HEK293 (cell line): ENCODE data around the gene TMEM198.
A peak's percentile ranks its signal among the peaks of the same experiment; 100 is the strongest.

Source experiments
- GFI1B ChIP-seq: fragments of 450-650 bp; formaldehyde crosslinking; IDR thresholded peaks from 2 replicates; pipeline ENCODE4 v1.5.1; 2016; ENCODE audit warnings: missing biosample characterization, missing genetic modification characterization
- GLIS2 ChIP-seq: fragments of 450-650 bp; formaldehyde crosslinking; IDR thresholded peaks from 2 replicates; pipeline ENCODE4 v1.5.1; 2016; ENCODE audit warnings: missing biosample characterization, missing genetic modification characterization
- MEIS1 ChIP-seq: sonication (generic); formaldehyde crosslinking; IDR thresholded peaks from 2 replicates; pipeline ENCODE4 v1.8.1; 2022; ENCODE audit warnings: missing genetic modification reagents, mild to moderate bottlenecking, borderline replicate concordance
- PRDM1 ChIP-seq: fragments of 450-650 bp; formaldehyde crosslinking; IDR thresholded peaks from 2 replicates; pipeline ENCODE4; 2016; ENCODE audit warnings: missing biosample characterization, missing genetic modification characterization
- SP2 ChIP-seq: fragments of 450-650 bp; formaldehyde crosslinking; IDR thresholded peaks from 2 replicates; pipeline ENCODE4 v1.5.1; 2016; ENCODE audit warnings: missing biosample characterization, missing genetic modification characterization
- ZNF140 ChIP-seq: fragments of 450-650 bp; formaldehyde crosslinking; IDR thresholded peaks from 2 replicates; pipeline ENCODE4 v1.5.1; 2016; ENCODE audit warnings: missing biosample characterization, missing genetic modification characterization
- ZNF157 ChIP-seq: fragments of 450-650 bp; formaldehyde crosslinking; IDR thresholded peaks from 2 replicates; pipeline ENCODE4 v1.5.1; 2016; ENCODE audit warnings: missing biosample characterization, missing genetic modification characterization
- ZNF175 ChIP-seq: fragments of 450-650 bp; formaldehyde crosslinking; IDR thresholded peaks from 2 replicates; pipeline ENCODE4 v1.5.1; 2016; ENCODE audit warnings: missing biosample characterization, missing genetic modification characterization
- ZNF211 ChIP-seq: fragments of 450-650 bp; formaldehyde crosslinking; IDR thresholded peaks from 2 replicates; pipeline ENCODE4 v1.5.1; 2016; ENCODE audit warnings: low read depth, missing biosample characterization, missing genetic modification characterization
- ZNF23 ChIP-seq: fragments of 450-650 bp; formaldehyde crosslinking; IDR thresholded peaks from 2 replicates; pipeline ENCODE4 v1.5.1; 2016; ENCODE audit warnings: missing biosample characterization, missing genetic modification characterization, borderline replicate concordance
- ZNF335 ChIP-seq: fragments of 450-650 bp; formaldehyde crosslinking; conservative IDR thresholded peaks from 2 replicates; pipeline ENCODE4 v1.5.1; 2016; ENCODE audit warnings: missing biosample characterization, missing genetic modification characterization
- ZNF529 ChIP-seq: fragments of 450-650 bp; formaldehyde crosslinking; IDR thresholded peaks from 2 replicates; pipeline ENCODE4 v1.5.1; 2017; ENCODE audit warnings: missing genetic modification characterization, missing biosample characterization; ENCODE audit not compliant: insufficient replicate concordance
- ZNF558 ChIP-seq: fragments of 450-650 bp; formaldehyde crosslinking; IDR thresholded peaks from 2 replicates; pipeline ENCODE4 v1.5.1; 2016; ENCODE audit warnings: missing biosample characterization, missing genetic modification characterization
- ZNF560 ChIP-seq: fragments of 450-650 bp; formaldehyde crosslinking; IDR thresholded peaks from 2 replicates; pipeline ENCODE4 v1.5.1; 2017; ENCODE audit warnings: missing biosample characterization, missing genetic modification characterization, borderline replicate concordance
- ZNF624 ChIP-seq: fragments of 450-650 bp; formaldehyde crosslinking; IDR thresholded peaks from 2 replicates; pipeline ENCODE4 v1.5.1; 2017; ENCODE audit warnings: missing biosample characterization, missing genetic modification characterization
- ZNF658 ChIP-seq: fragments of 450-650 bp; formaldehyde crosslinking; IDR thresholded peaks from 2 replicates; pipeline ENCODE4; 2016; ENCODE audit warnings: missing biosample characterization, missing genetic modification characterization
- TF ChIP-seq, protein P1 (sequence below): fragments of 450-650 bp; formaldehyde crosslinking; IDR thresholded peaks from 2 replicates; pipeline ENCODE4 v1.5.1; 2016; ENCODE audit warnings: missing biosample characterization, missing genetic modification characterization
- TF ChIP-seq, protein P2 (sequence below): fragments of 450-650 bp; formaldehyde crosslinking; IDR thresholded peaks from 2 replicates; pipeline ENCODE4 v1.5.1; 2016; ENCODE audit warnings: missing biosample characterization, missing genetic modification characterization
- TF ChIP-seq, protein P3 (sequence below): fragments of 450-650 bp; formaldehyde crosslinking; IDR thresholded peaks from 2 replicates; pipeline ENCODE4 v1.5.1; 2016; ENCODE audit warnings: missing biosample characterization, missing genetic modification characterization
- TF ChIP-seq, protein P4 (sequence below): fragments of 450-650 bp; formaldehyde crosslinking; IDR thresholded peaks from 2 replicates; pipeline ENCODE4; 2016; ENCODE audit warnings: missing biosample characterization, missing genetic modification characterization
- TF ChIP-seq, protein P5 (sequence below): fragments of 450-650 bp; formaldehyde crosslinking; IDR thresholded peaks from 2 replicates; pipeline ENCODE4 v1.5.1; 2016; ENCODE audit warnings: missing biosample characterization, missing genetic modification characterization
- TF ChIP-seq, protein P6 (sequence below): fragments of 450-650 bp; formaldehyde crosslinking; IDR thresholded peaks from 2 replicates; pipeline ENCODE4 v1.5.1; 2016; ENCODE audit warnings: missing biosample characterization, missing genetic modification characterization
- TF ChIP-seq, protein P7 (sequence below): fragments of 450-650 bp; formaldehyde crosslinking; IDR thresholded peaks from 2 replicates; pipeline ENCODE4 v1.5.1; 2016; ENCODE audit warnings: missing biosample characterization, missing genetic modification characterization
- TF ChIP-seq, protein P8 (sequence below): fragments of 450-650 bp; formaldehyde crosslinking; IDR thresholded peaks from 2 replicates; pipeline ENCODE4 v1.5.1; 2016; ENCODE audit warnings: missing biosample characterization, missing genetic modification characterization, borderline replicate concordance

The TMEM198 gene

DNA sequence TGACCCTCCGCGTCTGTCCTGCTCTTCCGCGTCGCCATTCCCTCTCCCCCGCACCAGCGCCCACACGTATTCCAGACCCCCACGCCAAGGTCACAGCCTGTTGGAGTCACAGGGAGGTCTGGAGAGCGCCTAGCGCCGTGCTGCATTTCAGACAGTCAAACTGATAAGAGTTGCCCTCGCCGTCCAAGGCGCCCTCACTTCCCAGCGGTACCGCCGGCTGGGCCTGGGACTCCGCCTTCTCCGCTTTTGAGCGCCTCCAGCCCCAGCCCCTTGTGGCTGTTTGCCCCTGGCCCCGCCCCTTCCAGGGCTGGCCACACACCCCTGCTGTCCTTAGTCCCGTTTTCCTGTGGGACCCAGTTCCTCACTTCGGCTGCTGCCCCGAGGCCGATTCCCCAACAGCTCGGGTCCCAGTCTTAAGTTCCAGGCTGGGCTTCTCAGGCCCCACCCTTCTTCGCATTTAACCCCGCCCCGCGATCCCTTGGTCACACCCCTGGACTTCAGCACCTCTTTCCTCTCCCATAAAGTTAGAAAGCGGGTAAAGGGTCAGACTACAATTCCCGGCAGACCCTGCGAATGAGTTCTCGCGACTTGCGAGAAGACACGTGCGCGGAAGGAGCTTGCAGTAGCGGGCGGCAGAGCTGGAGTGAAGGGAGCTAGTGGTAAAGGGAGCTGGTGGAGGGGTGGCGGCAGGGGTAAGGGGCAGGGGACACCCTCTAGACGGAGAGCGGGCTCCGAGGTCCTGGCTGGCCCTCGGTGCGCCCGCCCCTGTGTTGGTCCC lies 45.4 kb upstream of the TMEM198 start, which contains the start of gene GMPPA (continued):
- TF ChIP-seq ZNF658 (tag by site-specific recombination) (no peak), ZNF211 (tag by site-specific recombination) (no peak), SP2 (peak; percentile 93), ZNF560 (tag by site-specific recombination) (no peak), ZNF23 (tag by site-specific recombination) (no peak), ZNF558 (no peak), MEIS1 (CRISPR knock-in tag) (no peak), ZNF624 (tag by site-specific recombination) (no peak), GLIS2 (tag by site-specific recombination) (peak; percentile 43), GFI1B (tag by site-specific recombination) (no peak), ZNF335 (tag by site-specific recombination) (peak; percentile 42), ZNF529 (no peak), ZNF157 (no peak), PRDM1 (no peak), ZNF175 (tag by site-specific recombination) (no peak), ZNF140 (no peak)
- TF ChIP-seq, protein P1, sequence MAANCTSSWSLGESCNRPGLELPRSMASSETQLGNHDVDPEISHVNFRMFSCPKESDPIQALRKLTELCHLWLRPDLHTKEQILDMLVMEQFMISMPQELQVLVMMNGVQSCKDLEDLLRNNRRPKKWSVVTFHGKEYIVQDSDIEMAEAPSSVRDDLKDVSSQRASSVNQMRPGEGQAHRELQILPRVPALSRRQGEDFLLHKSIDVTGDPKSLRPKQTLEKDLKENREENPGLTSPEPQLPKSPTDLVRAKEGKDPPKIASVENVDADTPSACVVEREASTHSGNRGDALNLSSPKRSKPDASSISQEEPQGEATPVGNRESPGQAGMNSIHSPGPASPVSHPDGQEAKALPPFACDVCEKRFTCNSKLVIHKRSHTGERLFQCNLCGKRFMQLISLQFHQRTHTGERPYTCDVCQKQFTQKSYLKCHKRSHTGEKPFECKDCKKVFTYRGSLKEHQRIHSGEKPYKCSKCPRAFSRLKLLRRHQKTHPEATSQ = no peak
- TF ChIP-seq, protein P2, sequence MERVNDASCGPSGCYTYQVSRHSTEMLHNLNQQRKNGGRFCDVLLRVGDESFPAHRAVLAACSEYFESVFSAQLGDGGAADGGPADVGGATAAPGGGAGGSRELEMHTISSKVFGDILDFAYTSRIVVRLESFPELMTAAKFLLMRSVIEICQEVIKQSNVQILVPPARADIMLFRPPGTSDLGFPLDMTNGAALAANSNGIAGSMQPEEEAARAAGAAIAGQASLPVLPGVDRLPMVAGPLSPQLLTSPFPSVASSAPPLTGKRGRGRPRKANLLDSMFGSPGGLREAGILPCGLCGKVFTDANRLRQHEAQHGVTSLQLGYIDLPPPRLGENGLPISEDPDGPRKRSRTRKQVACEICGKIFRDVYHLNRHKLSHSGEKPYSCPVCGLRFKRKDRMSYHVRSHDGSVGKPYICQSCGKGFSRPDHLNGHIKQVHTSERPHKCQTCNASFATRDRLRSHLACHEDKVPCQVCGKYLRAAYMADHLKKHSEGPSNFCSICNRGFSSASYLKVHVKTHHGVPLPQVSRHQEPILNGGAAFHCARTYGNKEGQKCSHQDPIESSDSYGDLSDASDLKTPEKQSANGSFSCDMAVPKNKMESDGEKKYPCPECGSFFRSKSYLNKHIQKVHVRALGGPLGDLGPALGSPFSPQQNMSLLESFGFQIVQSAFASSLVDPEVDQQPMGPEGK = peak; percentile 57
- TF ChIP-seq, protein P3, sequence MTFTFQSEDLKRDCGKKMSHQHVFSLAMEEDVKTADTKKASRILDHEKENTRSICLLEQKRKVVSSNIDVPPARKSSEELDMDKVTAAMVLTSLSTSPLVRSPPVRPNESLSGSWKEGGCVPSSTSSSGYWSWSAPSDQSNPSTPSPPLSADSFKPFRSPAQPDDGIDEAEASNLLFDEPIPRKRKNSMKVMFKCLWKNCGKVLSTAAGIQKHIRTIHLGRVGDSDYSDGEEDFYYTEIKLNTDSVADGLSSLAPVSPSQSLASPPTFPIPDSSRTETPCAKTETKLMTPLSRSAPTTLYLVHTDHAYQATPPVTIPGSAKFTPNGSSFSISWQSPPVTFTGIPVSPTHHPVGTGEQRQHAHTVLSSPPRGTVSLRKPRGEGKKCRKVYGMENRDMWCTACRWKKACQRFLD (tag by site-specific recombination) = no peak
- TF ChIP-seq, protein P4, sequence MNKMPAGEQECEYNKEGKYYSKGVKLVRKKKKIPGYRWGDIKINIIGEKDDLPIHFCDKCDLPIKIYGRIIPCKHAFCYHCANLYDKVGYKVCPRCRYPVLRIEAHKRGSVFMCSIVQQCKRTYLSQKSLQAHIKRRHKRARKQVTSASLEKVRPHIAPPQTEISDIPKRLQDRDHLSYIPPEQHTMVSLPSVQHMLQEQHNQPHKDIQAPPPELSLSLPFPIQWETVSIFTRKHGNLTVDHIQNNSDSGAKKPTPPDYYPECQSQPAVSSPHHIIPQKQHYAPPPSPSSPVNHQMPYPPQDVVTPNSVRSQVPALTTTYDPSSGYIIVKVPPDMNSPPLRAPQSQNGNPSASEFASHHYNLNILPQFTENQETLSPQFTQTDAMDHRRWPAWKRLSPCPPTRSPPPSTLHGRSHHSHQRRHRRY (tag by site-specific recombination) = no peak
- TF ChIP-seq, protein P5, sequence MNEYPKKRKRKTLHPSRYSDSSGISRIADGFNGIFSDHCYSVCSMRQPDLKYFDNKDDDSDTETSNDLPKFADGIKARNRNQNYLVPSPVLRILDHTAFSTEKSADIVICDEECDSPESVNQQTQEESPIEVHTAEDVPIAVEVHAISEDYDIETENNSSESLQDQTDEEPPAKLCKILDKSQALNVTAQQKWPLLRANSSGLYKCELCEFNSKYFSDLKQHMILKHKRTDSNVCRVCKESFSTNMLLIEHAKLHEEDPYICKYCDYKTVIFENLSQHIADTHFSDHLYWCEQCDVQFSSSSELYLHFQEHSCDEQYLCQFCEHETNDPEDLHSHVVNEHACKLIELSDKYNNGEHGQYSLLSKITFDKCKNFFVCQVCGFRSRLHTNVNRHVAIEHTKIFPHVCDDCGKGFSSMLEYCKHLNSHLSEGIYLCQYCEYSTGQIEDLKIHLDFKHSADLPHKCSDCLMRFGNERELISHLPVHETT (tag by site-specific recombination) = no peak
- TF ChIP-seq, protein P6, sequence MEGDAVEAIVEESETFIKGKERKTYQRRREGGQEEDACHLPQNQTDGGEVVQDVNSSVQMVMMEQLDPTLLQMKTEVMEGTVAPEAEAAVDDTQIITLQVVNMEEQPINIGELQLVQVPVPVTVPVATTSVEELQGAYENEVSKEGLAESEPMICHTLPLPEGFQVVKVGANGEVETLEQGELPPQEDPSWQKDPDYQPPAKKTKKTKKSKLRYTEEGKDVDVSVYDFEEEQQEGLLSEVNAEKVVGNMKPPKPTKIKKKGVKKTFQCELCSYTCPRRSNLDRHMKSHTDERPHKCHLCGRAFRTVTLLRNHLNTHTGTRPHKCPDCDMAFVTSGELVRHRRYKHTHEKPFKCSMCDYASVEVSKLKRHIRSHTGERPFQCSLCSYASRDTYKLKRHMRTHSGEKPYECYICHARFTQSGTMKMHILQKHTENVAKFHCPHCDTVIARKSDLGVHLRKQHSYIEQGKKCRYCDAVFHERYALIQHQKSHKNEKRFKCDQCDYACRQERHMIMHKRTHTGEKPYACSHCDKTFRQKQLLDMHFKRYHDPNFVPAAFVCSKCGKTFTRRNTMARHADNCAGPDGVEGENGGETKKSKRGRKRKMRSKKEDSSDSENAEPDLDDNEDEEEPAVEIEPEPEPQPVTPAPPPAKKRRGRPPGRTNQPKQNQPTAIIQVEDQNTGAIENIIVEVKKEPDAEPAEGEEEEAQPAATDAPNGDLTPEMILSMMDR = peak; percentile 28; the same call in 1 of the 2 replicates
- TF ChIP-seq, protein P7, sequence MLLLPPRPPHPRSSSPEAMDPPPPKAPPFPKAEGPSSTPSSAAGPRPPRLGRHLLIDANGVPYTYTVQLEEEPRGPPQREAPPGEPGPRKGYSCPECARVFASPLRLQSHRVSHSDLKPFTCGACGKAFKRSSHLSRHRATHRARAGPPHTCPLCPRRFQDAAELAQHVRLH (tag by site-specific recombination) = no peak
- TF ChIP-seq, protein P8, sequence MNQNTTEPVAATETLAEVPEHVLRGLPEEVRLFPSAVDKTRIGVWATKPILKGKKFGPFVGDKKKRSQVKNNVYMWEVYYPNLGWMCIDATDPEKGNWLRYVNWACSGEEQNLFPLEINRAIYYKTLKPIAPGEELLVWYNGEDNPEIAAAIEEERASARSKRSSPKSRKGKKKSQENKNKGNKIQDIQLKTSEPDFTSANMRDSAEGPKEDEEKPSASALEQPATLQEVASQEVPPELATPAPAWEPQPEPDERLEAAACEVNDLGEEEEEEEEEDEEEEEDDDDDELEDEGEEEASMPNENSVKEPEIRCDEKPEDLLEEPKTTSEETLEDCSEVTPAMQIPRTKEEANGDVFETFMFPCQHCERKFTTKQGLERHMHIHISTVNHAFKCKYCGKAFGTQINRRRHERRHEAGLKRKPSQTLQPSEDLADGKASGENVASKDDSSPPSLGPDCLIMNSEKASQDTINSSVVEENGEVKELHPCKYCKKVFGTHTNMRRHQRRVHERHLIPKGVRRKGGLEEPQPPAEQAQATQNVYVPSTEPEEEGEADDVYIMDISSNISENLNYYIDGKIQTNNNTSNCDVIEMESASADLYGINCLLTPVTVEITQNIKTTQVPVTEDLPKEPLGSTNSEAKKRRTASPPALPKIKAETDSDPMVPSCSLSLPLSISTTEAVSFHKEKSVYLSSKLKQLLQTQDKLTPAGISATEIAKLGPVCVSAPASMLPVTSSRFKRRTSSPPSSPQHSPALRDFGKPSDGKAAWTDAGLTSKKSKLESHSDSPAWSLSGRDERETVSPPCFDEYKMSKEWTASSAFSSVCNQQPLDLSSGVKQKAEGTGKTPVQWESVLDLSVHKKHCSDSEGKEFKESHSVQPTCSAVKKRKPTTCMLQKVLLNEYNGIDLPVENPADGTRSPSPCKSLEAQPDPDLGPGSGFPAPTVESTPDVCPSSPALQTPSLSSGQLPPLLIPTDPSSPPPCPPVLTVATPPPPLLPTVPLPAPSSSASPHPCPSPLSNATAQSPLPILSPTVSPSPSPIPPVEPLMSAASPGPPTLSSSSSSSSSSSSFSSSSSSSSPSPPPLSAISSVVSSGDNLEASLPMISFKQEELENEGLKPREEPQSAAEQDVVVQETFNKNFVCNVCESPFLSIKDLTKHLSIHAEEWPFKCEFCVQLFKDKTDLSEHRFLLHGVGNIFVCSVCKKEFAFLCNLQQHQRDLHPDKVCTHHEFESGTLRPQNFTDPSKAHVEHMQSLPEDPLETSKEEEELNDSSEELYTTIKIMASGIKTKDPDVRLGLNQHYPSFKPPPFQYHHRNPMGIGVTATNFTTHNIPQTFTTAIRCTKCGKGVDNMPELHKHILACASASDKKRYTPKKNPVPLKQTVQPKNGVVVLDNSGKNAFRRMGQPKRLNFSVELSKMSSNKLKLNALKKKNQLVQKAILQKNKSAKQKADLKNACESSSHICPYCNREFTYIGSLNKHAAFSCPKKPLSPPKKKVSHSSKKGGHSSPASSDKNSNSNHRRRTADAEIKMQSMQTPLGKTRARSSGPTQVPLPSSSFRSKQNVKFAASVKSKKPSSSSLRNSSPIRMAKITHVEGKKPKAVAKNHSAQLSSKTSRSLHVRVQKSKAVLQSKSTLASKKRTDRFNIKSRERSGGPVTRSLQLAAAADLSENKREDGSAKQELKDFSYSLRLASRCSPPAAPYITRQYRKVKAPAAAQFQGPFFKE (tag by site-specific recombination) = no peak
